ENCODE data around the gene ZGRF1. TPM values are rescaled to one million over a fixed set of nuclear protein-coding genes. Genes with fewer than 3 reads are reported as not detected.
"Not testable (repeated sequence)": the region's sequence is repeated elsewhere in the genome, so short reads cannot be mapped to it uniquely, and the experiment has no call there.

ZGRF1 gene
- total and polyA plus RNA-seq, 9 donors = 1.5 to 6.1 (median 4.5) TPM

DNA sequence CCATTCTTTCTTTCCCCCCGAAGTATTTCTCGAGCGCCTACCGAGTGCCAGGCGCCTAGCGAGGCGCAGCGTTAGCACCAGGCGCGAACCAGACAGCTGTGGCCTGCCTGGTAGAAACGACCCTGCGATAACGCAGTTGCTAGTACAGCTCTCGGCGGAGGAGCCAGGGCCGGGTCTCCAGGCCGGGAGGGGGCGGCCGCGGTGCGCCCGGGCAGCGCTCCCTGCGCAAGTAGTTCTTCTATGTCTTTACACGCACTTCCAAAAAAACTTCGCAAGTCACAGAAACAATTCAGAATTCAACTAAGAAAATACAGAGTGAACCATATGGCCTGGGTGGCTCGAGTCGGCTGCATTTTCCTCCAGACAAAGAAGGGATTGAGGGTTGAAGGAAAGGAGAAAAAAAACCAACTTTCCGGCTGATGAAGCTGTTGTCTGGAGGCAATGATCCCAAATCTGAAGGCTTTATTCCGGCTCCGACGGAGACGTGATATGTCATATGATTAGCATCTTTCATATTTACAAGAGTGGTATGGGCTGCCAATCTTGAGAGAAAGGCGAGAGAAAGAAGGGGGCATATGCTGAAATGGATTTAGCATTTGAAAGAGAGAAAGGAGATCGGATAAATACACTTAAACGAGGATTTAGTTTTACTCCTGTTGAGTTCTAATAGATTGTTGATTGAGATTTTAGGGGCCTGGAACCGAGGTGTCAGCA lies 113.5 kb downstream of the ZGRF1 start:
- DNase-seq = peak in 2 of 5 donors; percentile 28 to 50
- Histone ChIP-seq H3K36me3 (no peaks in the 10 kb centered on the region), H3K9me3 (peaks cover 0 to 8% of the 10 kb centered on the region in 2 donors), H3K27me3 (peaks cover 6% of the 10 kb centered on the region), H3K4me3 (peak overlapping the region; percentile 25), H3K27ac (no peak overlapping the region), H3K4me1 (ENCODE audit: insufficient read depth) (peaks cover 2% of the 10 kb centered on the region)
- 6 to 7% (median 7%) methylated on average over 37 of the region's 37 CpGs for WGBS, 3 donors
- intact Hi-C loops (cut with DNase I) = loop anchor here in 2 of 4 donors (10.0 kb wide), 2 partner anchors 308 to 418 kb away; no protein-coding TSS in a partner anchor
- TF ChIP-seq POLR2A (IDR thresholded peaks at IDR 0.05) (no peak), EP300 (IDR thresholded peaks at IDR 0.05) (no peak)
- TF ChIP-seq, protein P1, sequence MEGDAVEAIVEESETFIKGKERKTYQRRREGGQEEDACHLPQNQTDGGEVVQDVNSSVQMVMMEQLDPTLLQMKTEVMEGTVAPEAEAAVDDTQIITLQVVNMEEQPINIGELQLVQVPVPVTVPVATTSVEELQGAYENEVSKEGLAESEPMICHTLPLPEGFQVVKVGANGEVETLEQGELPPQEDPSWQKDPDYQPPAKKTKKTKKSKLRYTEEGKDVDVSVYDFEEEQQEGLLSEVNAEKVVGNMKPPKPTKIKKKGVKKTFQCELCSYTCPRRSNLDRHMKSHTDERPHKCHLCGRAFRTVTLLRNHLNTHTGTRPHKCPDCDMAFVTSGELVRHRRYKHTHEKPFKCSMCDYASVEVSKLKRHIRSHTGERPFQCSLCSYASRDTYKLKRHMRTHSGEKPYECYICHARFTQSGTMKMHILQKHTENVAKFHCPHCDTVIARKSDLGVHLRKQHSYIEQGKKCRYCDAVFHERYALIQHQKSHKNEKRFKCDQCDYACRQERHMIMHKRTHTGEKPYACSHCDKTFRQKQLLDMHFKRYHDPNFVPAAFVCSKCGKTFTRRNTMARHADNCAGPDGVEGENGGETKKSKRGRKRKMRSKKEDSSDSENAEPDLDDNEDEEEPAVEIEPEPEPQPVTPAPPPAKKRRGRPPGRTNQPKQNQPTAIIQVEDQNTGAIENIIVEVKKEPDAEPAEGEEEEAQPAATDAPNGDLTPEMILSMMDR (IDR thresholded peaks at IDR 0.05) = no peak

DNA sequence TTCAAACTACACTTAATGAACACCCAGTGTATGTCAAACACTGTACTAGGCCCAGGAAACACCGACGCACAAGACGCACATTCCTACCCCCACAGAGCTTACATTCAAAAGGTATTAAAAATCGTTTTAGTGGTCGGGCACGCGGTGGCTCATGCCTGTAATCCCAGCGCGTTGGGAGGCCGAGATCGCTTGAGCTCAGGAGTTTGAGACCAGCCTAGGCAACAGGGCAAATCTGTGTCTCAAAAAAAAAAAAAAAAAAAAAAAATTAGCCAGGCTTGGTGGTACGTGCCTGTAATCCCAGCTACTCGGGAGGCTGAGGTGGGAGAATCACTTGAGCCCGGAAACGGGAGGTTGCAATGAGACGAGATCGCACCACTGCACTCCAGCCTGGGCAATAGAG lies 114.3 kb downstream of the ZGRF1 start:
- H3K27me3 ChIP-seq; H3K27ac ChIP-seq; H3K4me3 ChIP-seq; H3K9me3 ChIP-seq; H3K36me3 ChIP-seq; DNase-seq; H3K4me1 ChIP-seq (ENCODE audit: insufficient read depth): not testable (repeated sequence)
- intact Hi-C loops (cut with DNase I) = loop anchor here in 2 of 4 donors (10.0 kb wide), 2 partner anchors 308 to 418 kb away; no protein-coding TSS in a partner anchor
- 10 to 13% (median 12%) methylated on average over 17 of the region's 17 CpGs for whole genome bisulfite sequencing, 3 donors

DNA sequence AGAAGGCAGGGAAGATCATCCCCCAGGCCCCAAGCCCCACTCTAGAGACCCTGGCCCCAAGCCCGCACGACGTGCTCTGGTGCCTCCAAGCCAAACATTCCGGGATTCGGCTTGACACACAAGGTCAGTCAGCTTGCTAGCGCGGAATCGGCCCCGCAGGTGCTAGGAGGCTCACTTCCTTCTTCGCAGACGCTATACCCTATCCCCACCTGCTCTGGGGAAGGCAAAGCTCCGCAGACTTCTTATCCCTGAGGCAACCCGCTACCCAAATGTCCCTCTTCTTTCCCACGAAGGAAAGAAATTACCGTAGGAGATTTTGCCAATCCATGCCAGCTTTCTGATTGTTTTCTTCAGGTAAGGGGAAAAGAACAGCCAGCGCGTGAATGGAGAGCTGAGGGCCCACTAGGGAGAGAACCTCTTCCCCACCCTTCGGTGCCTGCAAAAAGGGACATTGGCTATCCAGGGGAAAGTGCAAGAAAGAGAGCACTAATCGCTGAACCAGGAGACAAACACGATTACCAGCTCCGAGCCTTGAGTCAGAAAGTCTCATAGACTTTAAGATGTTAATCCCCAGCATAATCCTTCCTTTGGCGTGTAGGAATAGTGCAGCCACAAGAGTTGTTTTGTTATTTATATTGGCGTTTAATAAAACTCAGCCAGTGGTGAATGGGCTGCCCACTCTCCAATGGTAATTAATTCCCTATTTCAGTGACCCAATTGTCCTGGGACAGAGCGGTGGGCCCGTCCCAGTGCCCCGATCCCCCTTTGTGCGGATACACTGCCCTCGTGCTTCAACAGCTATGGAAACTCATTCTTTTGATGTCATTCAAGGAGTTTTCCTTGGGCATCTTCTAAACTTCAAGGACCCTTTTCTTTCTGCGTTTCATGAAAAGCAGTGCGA lies 115.3 kb downstream of the ZGRF1 start:
- Histone ChIP-seq H3K4me1 (ENCODE audit: insufficient read depth) (peaks cover 2% of the 10 kb centered on the region), H3K9me3 (peaks cover 0 to 8% of the 10 kb centered on the region in 2 donors), H3K36me3 (no peaks in the 10 kb centered on the region), H3K27me3 (peaks cover 6% of the 10 kb centered on the region), H3K4me3 (no peak overlapping the region), H3K27ac (no peak overlapping the region)
- intact Hi-C loops (cut with DNase I) = loop anchor here in 2 of 4 donors (10.0 kb wide), 2 partner anchors 307 to 417 kb away; no protein-coding TSS in a partner anchor
- TF ChIP-seq EP300 (IDR thresholded peaks at IDR 0.05) (no peak), POLR2A (IDR thresholded peaks at IDR 0.05) (no peak)
- TF ChIP-seq, protein P1 (IDR thresholded peaks at IDR 0.05) = no peak
- DNase-seq = no peak
- WGBS, 3 donors = 7% methylated on average over 30 of the region's 30 CpGs

- 4 to 5% (median 4%) methylated on average over 25 of the region's 25 CpGs for WGBS, 3 donors
- no peak overlapping the region for H3K4me3 ChIP-seq
- DNase-seq = no peak
- peaks cover 0 to 8% of the 10 kb centered on the region in 2 donors for H3K9me3 ChIP-seq
- H3K27me3 ChIP-seq = peaks cover 6% of the 10 kb centered on the region
- no peaks in the 10 kb centered on the region for H3K36me3 ChIP-seq
- H3K27ac ChIP-seq = no peak overlapping the region
- peaks cover 2% of the 10 kb centered on the region for H3K4me1 ChIP-seq (ENCODE audit: insufficient read depth)
- intact Hi-C loops (cut with DNase I) = loop anchor here in 2 of 4 donors (10.0 kb wide), 2 partner anchors 306 to 416 kb away; no protein-coding TSS in a partner anchor
- no peak for TF ChIP-seq POLR2A (IDR thresholded peaks at IDR 0.05)
- TF ChIP-seq, protein P1 (IDR thresholded peaks at IDR 0.05) = no peak
- TF ChIP-seq EP300 (IDR thresholded peaks at IDR 0.05) = no peak
Observed at GRCh38 chr4:112520598-112521122, 116.0 kb downstream of the ZGRF1 start.
